Measurements from ENCODE around the gene PCBP1. TPM values are rescaled to one million over a fixed set of nuclear protein-coding genes. Genes with fewer than 3 reads are reported as not detected.
"Not testable (repeated sequence)": the region's sequence is repeated elsewhere in the genome, so short reads cannot be mapped to it uniquely, and the experiment has no call there.

PCBP1 gene
- total RNA-seq, 1 experiment from 2014 or later = 135 TPM

DNA sequence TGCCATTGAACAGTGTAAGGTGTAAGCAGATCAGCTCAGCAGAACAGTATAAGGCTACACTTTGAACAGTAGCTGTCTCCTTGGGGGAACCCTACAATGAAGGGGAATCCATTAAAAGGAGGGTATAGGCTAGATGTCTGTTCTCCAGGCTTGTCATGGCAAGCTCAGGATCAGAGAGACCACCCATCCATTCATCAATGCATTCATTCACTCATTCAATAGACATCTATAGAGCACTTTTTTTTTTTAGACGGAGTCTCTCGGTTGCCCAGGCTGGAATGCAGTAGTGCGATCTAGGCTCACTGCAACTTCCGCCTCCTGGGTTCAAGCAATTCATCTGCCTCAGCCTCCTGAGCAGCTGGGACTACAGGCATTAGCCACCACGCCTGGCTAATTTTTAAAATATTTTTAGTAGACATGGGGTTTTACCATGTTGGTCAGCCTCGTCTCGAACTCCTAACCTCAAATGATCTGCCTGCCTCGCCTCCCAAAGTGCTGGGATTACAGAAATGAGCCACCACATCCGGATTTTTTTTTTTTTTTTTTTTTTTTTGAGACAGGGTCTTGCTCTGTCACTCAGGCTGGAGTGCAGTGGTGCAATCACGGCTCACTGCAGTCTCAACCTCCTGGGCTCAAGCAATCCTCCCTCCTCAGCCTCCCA is 47.2 kb downstream of the PCBP1 start:
- DNase-seq (ENCODE audit: low read depth); in situ Hi-C loops (cut with HindIII; ENCODE audit: low pct_unique_long_range_greater_than_20kb, low sequenced_read_pairs): not testable (repeated sequence)

Other genes starting within 250 kb of the PCBP1 start
- 79.2 and 99.1 TPM in 2 replicates for gene SNRNP27, start 193.5 kb upstream of the PCBP1 start, total RNA-seq (2014; rRNA removed; shearing (Covaris generic); ENCODE audit: low replicate concordance)
- gene MXD1, start 172.4 kb upstream of the PCBP1 start, total RNA-seq (2014; rRNA removed; shearing (Covaris generic); ENCODE audit: low replicate concordance) = 0.52 and 0.88 TPM in 2 replicates
- gene ASPRV1, start 125.8 kb upstream of the PCBP1 start, total RNA-seq (2014; rRNA removed; shearing (Covaris generic); ENCODE audit: low replicate concordance) = 0.12 and 0.81 TPM in 2 replicates
- gene C2orf42, start 103.5 kb downstream of the PCBP1 start, total RNA-seq (2014; rRNA removed; shearing (Covaris generic); ENCODE audit: low replicate concordance) = 12.7 and 14.0 TPM in 2 replicates
- gene TIA1, start 161.2 kb downstream of the PCBP1 start, total RNA-seq (2014; rRNA removed; shearing (Covaris generic); ENCODE audit: low replicate concordance) = 40.8 and 64.0 TPM in 2 replicates
- gene PCYOX1, start 170.7 kb downstream of the PCBP1 start, total RNA-seq (2014; rRNA removed; shearing (Covaris generic); ENCODE audit: low replicate concordance) = 10.4 and 13.9 TPM in 2 replicates
- 288 and 292 TPM in 2 replicates for gene SNRPG, start 206.3 kb downstream of the PCBP1 start, total RNA-seq (2014; rRNA removed; shearing (Covaris generic); ENCODE audit: low replicate concordance)
- 56.1 and 59.9 TPM in 2 replicates for gene FAM136A, start 214.6 kb downstream of the PCBP1 start, total RNA-seq (2014; rRNA removed; shearing (Covaris generic); ENCODE audit: low replicate concordance)

All from Caki2 (cell line).